CD4-positive, alpha-beta T cell treated with Interleukin-6 at 100 ng/mL for 8 hours (primary cell): ENCODE measurements around the gene SLC38A6.

ENCODE experiments used
- DNase-seq: peaks from one replicate; pipeline ENCODE4 v3.0.0-alpha.2; 2020; ENCODE audit warnings: mixed read lengths, low spot score

Gene SLC38A6

DNA sequence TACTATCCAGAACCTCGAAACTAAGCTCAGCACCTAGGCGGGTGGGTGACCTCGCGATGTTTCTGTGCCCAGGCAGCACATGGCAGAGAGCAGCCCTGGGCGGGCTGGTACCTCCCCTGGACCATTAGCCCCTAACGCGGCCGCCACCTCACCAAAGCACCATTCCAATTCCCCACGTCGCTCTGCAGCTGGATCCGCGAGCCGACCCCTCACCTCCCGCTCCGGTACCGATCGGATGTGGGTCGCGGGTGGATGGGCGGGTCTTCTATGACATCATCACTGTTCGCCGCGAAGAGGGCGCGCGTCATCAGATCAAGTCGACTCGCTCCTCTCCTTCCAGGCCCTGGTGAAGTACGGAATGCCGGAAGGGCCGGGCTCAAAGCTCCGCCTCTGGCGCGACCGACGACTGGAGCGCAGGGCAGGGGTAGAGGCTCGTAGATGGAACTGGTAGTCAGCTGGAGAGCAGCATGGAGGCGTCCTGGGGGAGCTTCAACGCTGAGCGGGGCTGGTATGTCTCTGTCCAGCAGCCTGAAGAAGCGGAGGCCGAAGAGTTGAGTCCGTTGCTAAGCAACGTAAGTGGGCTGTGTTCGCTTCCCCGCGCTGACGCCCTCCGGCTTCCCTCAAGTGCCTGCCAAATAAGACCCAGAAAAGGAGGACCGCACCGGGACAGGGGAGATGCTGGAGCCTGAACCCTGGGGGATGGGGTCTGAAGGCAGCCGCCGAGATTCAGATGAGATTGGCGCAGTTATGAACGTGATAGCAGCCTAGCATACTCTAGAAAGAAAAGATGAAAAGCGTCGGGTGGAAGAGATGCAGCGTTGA is at the start of gene SLC38A6, which contains the start of gene TRMT5:
Gene SLC38A6, plus strand, starts transcription at position 435 of the 822 bp plus-strand sequence. Its CDS starts 33 bp downstream, at position 468.
Gene TRMT5, minus strand, starts transcription at position 269 of the 822 bp plus-strand sequence. Its CDS starts 106 bp downstream, at position 163.
- peak; percentile 85 for DNase-seq

DNA sequence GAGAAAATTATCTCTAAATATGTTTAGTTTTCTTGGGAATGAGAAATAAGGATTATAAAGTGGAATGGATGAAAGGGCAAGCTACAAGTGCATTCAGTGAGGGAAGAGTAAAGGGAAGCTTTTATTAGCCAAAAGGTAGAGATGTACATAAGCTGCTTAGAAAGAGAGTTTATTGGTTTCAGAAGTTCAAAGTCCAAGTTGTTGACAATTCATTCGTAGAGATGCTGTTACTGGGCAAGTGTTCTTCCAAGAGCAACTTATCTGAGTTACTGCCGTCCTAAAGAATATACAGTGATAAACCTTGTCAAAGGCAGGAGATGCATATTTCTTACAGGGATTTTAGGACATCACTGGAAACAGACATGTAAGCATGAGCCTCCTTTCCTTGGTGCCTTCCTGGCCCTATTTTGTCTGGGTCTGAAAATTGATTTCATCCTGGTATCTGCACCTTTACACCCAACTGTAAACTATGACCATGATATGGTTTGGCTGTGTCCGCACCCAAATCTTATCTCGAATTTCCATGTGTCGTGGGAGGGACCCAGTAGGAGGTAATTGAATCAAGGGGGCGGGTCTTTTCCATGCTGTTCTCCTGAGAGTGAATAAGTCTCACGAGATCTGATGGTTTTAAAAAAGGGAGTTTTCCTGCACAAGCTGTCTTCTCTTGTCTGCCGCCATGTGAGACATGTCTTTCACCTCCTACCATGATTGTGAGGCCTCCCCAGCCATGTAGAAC is 47.0 kb upstream of the SLC38A6 start:
- no peak for DNase-seq

DNA sequence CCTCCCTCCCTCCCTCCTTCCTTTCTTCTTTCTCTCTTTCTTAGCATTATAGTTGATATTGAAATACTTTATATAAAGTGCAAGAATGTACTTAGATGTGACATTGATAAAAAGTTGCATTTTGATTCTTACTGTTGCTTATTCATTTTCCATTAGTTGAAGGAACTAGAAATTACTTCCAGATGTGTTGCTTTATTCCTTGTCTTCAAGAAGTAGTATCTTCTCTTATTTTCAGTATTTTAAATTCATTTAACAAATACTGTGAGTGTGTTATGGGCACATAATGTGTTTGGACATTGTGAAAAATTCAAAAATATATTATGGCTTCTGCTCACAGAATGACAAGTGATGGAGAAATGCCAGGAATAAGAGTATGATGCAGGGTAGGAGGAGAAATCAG is 45.7 kb upstream of the SLC38A6 start:
- DNase-seq, result no peak

DNA sequence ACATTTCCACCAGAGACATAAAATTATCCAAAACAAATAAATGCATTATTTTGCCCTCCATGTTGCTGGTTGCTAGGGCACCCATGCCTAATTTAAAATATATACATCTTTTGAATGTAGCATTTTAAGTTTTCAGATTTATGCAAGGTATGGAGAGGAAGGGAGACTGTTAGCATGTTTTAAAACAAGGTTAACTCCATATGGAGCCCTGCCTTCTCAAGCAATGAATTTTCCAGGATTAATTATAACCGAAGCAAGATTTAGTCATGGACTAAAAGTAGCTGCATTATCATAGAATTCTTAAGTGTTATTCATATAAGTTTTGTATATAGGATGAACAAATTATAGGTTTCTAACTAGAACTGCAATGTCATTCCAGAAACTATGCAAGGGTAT is 37.4 kb upstream of the SLC38A6 start:
- DNase-seq, result no peak

GRCh38 chr14:60944204-60944603 is 36.8 kb upstream of the SLC38A6 start:
- no peak for DNase-seq

DNA sequence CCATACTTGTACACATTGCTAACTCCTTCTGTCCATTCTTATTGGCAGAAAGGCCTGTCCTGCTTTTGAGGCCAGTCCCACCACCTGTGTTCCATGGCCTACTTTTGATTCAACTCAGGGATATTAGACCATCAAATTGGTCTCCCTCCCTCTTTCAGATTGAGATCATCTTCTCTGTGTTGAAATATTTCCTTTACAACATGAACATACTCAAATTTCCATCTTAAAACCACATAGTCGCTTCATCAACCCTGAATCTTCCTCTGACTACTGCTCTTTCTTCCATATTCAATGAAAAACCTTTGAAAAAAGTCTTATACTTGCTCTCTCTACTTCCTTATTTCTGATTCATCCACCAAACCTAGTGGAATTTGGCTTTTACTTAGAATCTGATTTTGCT is 35.1 kb upstream of the SLC38A6 start:
- no peak for DNase-seq

GRCh38 chr14:60946773-60947172 is 34.3 kb upstream of the SLC38A6 start:
- DNase-seq, result no peak

DNA sequence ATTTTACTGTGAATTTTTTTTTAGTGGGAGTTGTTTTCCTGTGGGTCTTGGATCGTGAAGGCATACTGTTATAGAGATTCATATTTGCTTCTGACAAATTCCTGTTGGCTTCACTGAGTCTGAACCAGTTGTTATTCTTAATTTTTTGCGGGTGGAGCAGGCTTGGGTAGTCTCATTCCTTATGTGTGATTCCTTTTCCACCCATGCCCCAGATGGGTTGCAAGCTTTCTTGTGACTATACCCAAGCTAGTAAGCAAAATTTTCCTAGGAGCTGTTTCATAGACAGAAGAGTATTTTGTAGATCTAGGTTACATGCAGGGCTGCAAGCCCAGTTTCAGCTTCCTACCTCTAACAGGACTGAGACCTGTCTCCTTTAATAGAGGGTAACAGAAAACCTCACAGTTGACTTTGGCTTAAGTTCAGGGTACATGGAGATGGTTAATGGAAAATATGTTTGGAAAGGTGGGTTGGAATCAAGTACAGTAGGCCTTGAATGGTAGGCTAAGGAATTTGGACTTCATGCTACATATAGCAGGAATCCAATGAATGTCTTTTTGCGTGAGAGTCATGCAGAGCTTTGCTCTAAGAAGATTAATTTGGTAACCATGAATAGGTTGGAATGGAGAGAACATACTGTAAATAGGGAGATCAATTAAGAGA is 29.1 kb upstream of the SLC38A6 start:
- DNase-seq, result no peak

DNA sequence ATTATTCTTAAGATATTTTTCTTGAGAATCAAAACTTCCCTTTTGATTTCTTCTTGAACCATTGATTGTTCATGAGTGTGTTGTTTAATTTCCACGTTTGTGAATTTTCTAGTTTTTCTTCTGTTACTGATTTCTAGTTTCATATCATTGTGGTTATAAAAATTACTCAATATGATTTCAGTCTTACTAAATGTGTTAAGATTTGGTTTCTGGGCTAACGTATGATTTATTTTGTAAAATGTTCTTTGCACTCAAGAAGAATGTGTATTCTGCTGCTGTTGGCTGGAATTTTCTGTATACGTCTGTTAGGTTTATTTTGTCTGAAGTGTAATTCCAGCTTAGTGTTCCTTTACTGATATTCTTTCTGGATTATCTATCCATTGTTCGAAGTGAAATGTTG is 24.8 kb upstream of the SLC38A6 start:
- DNase-seq, result no peak

- no peak for DNase-seq
These were observed 24.4 kb upstream of the SLC38A6 start for GRCh38 chr14:60956632-60957031.

GRCh38 chr14:60958146-60958545 is 22.9 kb upstream of the SLC38A6 start:
- DNase-seq, result no peak

DNA sequence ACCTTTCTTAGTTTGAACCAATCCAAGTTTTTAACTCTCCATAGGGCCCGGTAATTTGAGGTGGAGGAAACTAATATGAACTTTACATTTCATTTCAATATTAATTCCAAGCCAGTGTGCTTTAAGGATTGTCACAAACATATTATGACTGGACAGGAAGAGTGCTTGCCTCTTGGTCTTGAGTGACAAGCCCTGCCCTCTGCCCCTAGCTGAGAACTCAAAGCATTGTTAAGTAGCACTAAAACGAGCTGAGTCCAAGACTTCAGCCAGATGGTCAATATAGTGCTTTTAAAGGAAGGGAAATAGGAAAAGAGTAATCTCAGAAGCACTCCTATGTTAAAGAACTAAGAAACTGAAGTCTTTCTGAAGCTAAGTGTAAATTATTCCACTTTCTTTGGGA is 17.3 kb upstream of the SLC38A6 start:
- no peak for DNase-seq

GRCh38 chr14:60964904-60965303 is 16.1 kb upstream of the SLC38A6 start:
- DNase-seq, result no peak

DNA sequence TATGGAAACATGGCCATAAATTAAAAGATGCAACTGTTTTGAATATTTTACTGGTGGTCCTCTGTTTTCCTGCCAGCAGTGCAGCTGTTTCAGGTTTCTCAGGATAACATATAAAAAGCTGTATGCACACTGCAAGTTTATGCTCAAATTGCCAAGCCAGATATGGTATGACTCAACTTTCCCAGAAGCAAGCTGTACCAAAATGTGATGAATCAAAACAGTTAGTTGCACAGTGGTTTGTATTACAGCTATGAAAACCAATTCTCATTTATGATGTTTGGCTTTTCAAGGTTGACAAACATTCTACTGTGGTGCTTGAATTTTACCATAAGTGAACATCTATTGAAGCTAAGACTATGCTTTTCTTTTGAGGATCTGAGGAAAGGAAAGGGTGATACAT is 15.6 kb upstream of the SLC38A6 start:
- no peak for DNase-seq

DNA sequence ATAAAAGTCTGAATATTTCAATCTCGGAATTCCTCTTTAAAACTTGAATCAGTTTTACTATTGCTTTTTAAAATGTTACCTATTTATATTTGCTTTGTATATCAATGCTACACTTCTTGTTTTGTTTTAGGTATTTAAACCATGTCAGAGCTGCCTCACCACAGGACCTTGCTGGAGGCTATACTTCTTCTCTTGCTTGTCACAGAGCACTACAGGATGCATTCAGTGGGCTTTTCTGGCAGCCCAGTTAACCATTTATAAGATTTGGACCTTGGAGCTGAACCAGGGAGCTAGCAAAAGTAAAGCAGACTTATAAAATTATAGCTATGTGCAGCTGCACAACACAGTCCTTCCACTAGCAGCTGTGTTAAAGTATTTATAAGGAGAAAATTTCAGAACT is 12.9 kb upstream of the SLC38A6 start:
- DNase-seq, result no peak

DNA sequence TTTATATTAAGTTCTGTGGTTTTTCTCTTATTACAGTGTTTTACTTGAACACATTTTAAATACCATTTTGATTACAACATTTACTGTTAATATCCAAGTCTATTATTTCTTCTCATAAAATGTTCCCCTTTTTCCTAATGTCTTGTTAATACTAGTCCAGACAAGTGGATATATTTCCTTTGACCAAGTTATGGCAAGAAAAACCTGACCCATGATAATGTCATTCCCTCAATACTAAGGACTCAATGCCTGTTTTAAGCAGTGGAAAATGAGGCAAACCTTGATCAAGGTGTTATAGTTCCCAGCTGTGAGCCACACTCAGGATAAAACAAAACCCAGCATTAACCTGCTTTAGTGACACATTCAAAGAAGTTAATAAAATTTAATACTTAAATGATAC is 12.4 kb upstream of the SLC38A6 start:
- DNase-seq, result no peak

GRCh38 chr14:60970146-60970545 is 10.9 kb upstream of the SLC38A6 start:
- no peak for DNase-seq

DNA sequence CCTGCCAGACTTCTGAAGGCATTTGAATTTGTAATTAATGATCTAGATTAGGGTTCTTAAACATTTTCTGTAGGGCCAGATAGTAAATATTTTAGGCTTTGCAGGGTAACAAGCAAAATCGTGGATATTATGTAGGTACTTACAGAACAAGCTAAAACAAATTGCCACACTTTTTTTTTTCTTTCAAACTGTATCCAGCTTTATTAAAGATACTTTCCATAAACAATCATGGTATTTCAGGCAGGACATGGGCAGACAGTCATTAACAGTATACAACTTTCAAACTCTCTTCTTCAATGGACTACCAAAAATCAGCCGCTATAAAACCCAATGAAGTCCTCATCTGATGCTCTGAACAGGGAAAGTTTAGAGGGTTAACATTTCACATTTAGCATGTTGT is 9.8 kb upstream of the SLC38A6 start:
- no peak for DNase-seq

DNA sequence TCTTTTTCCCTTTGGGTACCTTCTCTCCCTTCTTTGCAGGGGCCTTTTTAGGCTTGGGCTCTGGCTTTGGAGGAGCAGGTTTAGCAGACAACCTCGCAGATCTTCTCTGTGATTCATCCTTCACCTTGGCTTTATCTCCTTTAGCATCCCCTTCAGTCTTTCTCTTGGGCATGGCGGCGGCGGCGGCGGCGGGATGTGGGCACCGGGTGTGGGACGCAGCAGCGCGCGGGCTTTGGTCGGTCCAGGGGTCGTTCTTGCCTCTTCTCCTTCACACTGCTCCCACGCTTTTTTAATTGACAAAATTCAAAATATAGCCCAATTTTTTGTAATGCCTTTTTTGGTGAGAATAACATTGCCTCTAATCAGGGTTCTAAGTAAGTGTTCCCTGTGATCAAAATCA is 8.8 kb upstream of the SLC38A6 start:
- DNase-seq, result no peak

- no peak for DNase-seq
These were observed 8.0 kb upstream of the SLC38A6 start for GRCh38 chr14:60973070-60973469.

- DNase-seq, result no peak
These were observed 6.9 kb upstream of the SLC38A6 start for GRCh38 chr14:60974090-60974651.

GRCh38 chr14:60975551-60975950 is 5.5 kb upstream of the SLC38A6 start:
- DNase-seq, result no peak
